Measurements from ENCODE around the gene F12.

Gene F12

GRCh38 chr5:177432143-177432838, 22.9 kb upstream of the F12 start:
- ChIA-PET CTCF (no interaction called here), POLR2A (no interaction called here)
- TF ChIP-seq SP1 (IDR thresholded peaks at IDR 0.05) = no peak
- TF ChIP-seq FOXA1 (IDR thresholded peaks at IDR 0.05) = no peak
- no peak for TF ChIP-seq LEF1 (IDR thresholded peaks at IDR 0.05; ENCODE audit: borderline replicate concordance)
- DNase-seq (ENCODE audit: extremely low spot score) = no peak

GRCh38 chr5:177431317-177432142, 22.2 kb upstream of the F12 start:
- TF ChIP-seq FOXM1 (IDR thresholded peaks at IDR 0.05; ENCODE audit: borderline replicate concordance) (no peak), ARNT (IDR thresholded peaks at IDR 0.05) (no peak), HDGF (IDR thresholded peaks at IDR 0.05; ENCODE audit: borderline replicate concordance) (no peak)
- ChIA-PET CTCF (no interaction called here), POLR2A (no interaction called here)
- DNase-seq (ENCODE audit: extremely low spot score) = no peak

DNA sequence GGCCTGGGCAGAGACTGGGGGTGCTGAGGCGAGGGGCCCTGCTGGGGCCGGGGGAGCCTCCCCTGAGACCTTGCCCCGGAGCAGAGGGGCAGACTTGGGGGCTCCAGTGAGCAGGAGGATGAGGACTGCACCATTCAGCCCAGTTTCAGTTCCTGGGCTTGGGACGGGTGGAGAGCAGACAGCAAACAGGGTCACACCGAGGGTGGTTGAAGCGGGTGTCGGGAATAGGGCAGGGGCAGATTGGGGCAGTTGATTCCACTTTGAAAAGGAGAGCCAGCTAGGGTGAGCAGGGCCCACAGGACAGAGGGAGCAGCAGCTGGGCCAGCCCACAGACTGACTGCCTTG, 21.6 kb upstream of the F12 start:
- TF ChIP-seq BHLHE40 (IDR thresholded peaks at IDR 0.05; ENCODE audit: borderline replicate concordance) = no peak
- TF ChIP-seq HDGF (IDR thresholded peaks at IDR 0.05; ENCODE audit: borderline replicate concordance) = no peak
- no peak for TF ChIP-seq FOXA1 (IDR thresholded peaks at IDR 0.05)
- TF ChIP-seq SP1 (IDR thresholded peaks at IDR 0.05) = no peak
- TF ChIP-seq L3MBTL2 (conservative IDR thresholded peaks at IDR 0.05) = no peak
- TF ChIP-seq, protein P1, sequence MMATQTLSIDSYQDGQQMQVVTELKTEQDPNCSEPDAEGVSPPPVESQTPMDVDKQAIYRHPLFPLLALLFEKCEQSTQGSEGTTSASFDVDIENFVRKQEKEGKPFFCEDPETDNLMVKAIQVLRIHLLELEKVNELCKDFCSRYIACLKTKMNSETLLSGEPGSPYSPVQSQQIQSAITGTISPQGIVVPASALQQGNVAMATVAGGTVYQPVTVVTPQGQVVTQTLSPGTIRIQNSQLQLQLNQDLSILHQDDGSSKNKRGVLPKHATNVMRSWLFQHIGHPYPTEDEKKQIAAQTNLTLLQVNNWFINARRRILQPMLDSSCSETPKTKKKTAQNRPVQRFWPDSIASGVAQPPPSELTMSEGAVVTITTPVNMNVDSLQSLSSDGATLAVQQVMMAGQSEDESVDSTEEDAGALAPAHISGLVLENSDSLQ (IDR thresholded peaks at IDR 0.05) = no peak
- no peak for TF ChIP-seq ZNF384 (IDR thresholded peaks at IDR 0.05)
- TF ChIP-seq CTBP1 (IDR thresholded peaks at IDR 0.05; ENCODE audit: borderline replicate concordance) = no peak
- DNase-seq (ENCODE audit: extremely low spot score) = no peak
- POLR2A ChIA-PET = no interaction called here
- CTCF ChIA-PET = no interaction called here

- DNase-seq (ENCODE audit: extremely low spot score) = no peak
- no peak for TF ChIP-seq SP1 (IDR thresholded peaks at IDR 0.05)
- TF ChIP-seq CTBP1 (IDR thresholded peaks at IDR 0.05; ENCODE audit: borderline replicate concordance) = no peak
- ChIA-PET POLR2A (interaction anchor here (0.9 kb wide), 1 partner anchor 28 kb away, joined by 3 read pairs; no protein-coding TSS in a partner anchor), CTCF (interaction anchor here (0.6 kb wide), 1 partner anchor 121 kb away, joined by 3 read pairs; no protein-coding TSS in a partner anchor)
Observed at GRCh38 chr5:177430140-177430951, 21.0 kb upstream of the F12 start.

GRCh38 chr5:177429248-177430040, 20.1 kb upstream of the F12 start:
- POLR2A ChIA-PET = interaction anchor here (0.7 to 1.9 kb wide), 5 partner anchors 12 to 27 kb away, joined by 3 to 8 read pairs (median 3); no protein-coding TSS in a partner anchor
- CTCF ChIA-PET = interaction anchor here (0.6 to 0.8 kb wide), 3 partner anchors 25 to 120 kb away, joined by 3 read pairs; no protein-coding TSS in a partner anchor
- no peak for DNase-seq (ENCODE audit: extremely low spot score)
- TF ChIP-seq BHLHE40 (IDR thresholded peaks at IDR 0.05; ENCODE audit: borderline replicate concordance) (no peak), FOXK2 (IDR thresholded peaks at IDR 0.05) (no peak), ZNF384 (IDR thresholded peaks at IDR 0.05) (no peak), HDGF (IDR thresholded peaks at IDR 0.05; ENCODE audit: borderline replicate concordance) (no peak), SUZ12 (IDR thresholded peaks at IDR 0.05) (no peak), NFRKB (IDR thresholded peaks at IDR 0.05) (no peak), LEF1 (IDR thresholded peaks at IDR 0.05; ENCODE audit: borderline replicate concordance) (no peak), ARNT (IDR thresholded peaks at IDR 0.05) (no peak), CTBP1 (IDR thresholded peaks at IDR 0.05; ENCODE audit: borderline replicate concordance) (no peak), FOXM1 (IDR thresholded peaks at IDR 0.05; ENCODE audit: borderline replicate concordance) (no peak), FOXA1 (IDR thresholded peaks at IDR 0.05) (no peak), SP1 (IDR thresholded peaks at IDR 0.05) (no peak)

- CTCF ChIA-PET = interaction anchor here (0.6 to 0.8 kb wide), 2 partner anchors 13 to 25 kb away, joined by 3 read pairs; no protein-coding TSS in a partner anchor
Observed at GRCh38 chr5:177428574-177429217, 19.3 kb upstream of the F12 start.

More at GRCh38 chr5:177428574-177429217, 19.3 kb upstream of the F12 start:
- no peak for DNase-seq (ENCODE audit: extremely low spot score)
- TF ChIP-seq SUZ12 (IDR thresholded peaks at IDR 0.05) (no peak), ZNF384 (IDR thresholded peaks at IDR 0.05) (no peak), ARNT (IDR thresholded peaks at IDR 0.05) (no peak), BHLHE40 (IDR thresholded peaks at IDR 0.05; ENCODE audit: borderline replicate concordance) (no peak), NFRKB (IDR thresholded peaks at IDR 0.05) (no peak), LEF1 (IDR thresholded peaks at IDR 0.05; ENCODE audit: borderline replicate concordance) (no peak), HDGF (IDR thresholded peaks at IDR 0.05; ENCODE audit: borderline replicate concordance) (no peak), L3MBTL2 (conservative IDR thresholded peaks at IDR 0.05) (no peak), CTBP1 (IDR thresholded peaks at IDR 0.05; ENCODE audit: borderline replicate concordance) (no peak), FOXM1 (IDR thresholded peaks at IDR 0.05; ENCODE audit: borderline replicate concordance) (no peak), FOXK2 (IDR thresholded peaks at IDR 0.05) (no peak), TARDBP (IDR thresholded peaks at IDR 0.05) (no peak), FOXA1 (IDR thresholded peaks at IDR 0.05) (no peak), SP1 (IDR thresholded peaks at IDR 0.05) (no peak), ELF4 (IDR thresholded peaks at IDR 0.05) (no peak)
- TF ChIP-seq, protein P1 (IDR thresholded peaks at IDR 0.05) = no peak
- POLR2A ChIA-PET = interaction anchor here (0.6 to 1.9 kb wide), 5 partner anchors 13 to 76 kb away, joined by 3 to 8 read pairs (median 3); no protein-coding TSS in a partner anchor
